HG03469 (cell line): ENCODE data around the gene LDLRAD3.

Experiments
- ATAC-seq: cut with Tn5 transposase; IDR thresholded peaks from one replicate; pipeline ENCODE4 v1.9.1; 2021; ENCODE audit warnings: mild to moderate bottlenecking, moderate library complexity, moderate number of reproducible peaks; ENCODE audit not compliant: unreplicated experiment

LDLRAD3 gene

GRCh38 chr11:36066891-36067290 lies 123.0 kb downstream of the LDLRAD3 start:
- no peak for ATAC-seq

- ATAC-seq, result no peak
These were observed 125.8 kb downstream of the LDLRAD3 start for GRCh38 chr11:36069576-36070212.

GRCh38 chr11:36070213-36070953 lies 126.5 kb downstream of the LDLRAD3 start:
- ATAC-seq, result no peak

GRCh38 chr11:36070954-36071330 lies 127.1 kb downstream of the LDLRAD3 start:
- no peak for ATAC-seq

DNA sequence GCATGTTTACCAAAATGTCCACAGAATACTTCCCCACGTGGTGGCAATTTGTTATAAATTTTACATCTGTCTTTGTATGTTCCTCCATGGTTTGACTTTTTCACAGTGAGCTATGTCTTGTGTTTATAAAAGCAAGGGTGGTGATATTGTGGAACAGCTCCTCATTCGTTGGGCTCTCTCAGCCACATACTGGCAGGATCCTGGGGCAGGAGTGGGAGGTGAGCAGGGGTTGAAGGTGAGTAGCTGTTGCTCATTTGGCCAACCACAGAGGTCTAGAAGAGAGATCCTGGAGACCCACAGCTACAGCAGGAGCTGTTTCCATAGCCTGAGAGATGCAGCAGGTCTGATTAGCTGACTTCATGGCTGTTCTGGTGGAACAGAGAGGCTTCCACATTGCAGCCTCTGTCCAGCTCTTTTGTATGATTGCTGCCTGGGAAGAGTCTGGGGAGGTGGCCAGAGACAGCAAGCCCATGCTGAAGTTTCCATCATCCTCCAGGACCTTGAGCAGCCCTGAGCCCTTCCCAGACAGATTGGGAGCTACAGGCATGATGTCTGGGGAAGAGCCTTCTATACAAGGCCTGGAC lies 128.1 kb downstream of the LDLRAD3 start:
- no peak for ATAC-seq

DNA sequence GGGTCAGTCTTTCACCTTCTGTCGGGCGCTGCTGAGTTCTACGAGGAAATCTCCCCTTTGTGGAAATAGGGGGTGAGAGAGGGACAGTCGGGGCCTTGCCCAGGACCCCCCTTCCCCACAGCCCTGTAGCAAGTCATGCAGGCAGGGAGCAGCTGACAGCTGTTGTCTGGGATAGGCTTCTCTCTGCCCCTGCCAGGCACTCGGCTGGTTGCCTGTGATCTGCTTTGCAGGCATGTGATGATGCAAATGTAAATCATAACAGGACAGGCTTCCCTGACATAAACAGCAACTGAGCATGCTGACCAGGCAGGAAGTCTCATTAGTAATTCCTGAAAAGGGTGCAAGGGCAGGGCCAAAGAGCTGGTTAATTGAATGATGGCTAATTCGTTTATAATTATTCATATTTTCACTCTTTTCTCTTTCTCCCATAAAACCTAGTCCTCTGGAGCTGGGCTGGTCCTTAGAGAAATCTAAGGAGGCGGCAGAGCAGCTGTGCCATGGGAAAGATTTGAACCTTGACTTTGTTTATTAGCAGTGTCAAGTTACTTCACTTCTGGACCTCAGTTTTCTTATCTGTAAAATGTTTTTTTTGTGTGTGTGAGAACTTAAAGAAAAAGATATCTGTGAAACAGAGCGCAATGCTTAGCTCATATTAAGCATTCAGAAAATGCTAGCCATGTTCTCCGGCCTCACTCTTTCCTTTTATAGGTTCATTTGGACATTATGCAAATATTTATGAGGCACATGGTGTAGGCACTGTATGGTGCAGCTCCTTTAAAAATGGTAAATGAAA lies 129.7 kb downstream of the LDLRAD3 start:
- no peak for ATAC-seq

GRCh38 chr11:36074941-36075431 lies 131.1 kb downstream of the LDLRAD3 start:
- no peak for ATAC-seq

GRCh38 chr11:36077368-36077767 lies 133.5 kb downstream of the LDLRAD3 start:
- no peak for ATAC-seq

GRCh38 chr11:36077886-36078685 lies 134.2 kb downstream of the LDLRAD3 start:
- no peak for ATAC-seq

GRCh38 chr11:36078686-36079055 lies 134.8 kb downstream of the LDLRAD3 start:
- no peak for ATAC-seq

GRCh38 chr11:36079878-36080675 lies 136.2 kb downstream of the LDLRAD3 start:
- no peak for ATAC-seq

DNA sequence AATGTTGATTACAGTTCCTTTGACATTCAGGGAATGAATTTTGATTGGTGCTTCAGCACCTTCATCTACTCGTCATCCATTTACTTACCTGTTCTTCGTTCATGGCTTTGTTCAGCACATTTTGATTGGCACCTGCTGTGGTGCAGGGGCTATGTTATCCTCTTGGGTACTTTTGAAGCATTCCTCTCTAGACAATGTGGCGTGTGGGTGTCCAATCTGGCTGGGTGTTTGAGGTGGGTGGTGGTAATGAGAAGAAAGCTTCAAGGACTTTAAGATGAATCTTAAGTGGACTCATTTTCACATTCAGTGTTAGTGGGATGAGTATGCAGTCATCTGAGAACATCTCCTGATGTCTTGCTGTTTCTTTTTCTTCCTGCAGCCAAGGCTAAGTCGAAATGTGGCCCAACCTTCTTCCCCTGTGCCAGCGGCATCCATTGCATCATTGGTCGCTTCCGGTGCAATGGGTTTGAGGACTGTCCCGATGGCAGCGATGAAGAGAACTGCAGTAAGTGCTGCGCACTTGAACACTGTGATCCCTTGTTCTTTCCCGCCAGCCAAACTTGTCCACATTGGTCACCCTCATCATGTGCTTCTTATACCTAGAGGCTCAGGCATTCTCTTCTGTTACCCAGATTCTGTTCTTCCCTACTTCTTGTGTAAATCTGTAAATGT lies 137.5 kb downstream of the LDLRAD3 start:
- no peak for ATAC-seq

DNA sequence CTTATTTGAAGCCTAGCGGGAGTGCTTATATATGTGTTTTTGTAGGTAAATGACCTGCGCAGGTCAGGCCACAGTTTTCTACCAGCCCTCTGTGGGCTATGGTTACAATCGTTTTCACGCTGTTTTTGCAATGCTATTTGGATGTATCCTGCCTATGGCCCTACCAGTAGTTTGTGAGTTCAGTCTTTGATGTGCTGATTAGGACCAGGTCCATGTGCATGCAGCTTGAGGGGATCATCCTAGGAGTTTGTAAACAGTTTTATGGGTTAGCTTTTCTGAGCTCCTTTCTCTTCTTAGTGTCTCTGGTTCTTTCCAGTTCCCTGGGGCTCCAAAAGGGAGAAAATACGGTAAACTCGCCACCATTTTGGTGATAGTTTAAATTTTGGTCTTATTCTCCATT lies 142.5 kb downstream of the LDLRAD3 start:
- no peak for ATAC-seq

DNA sequence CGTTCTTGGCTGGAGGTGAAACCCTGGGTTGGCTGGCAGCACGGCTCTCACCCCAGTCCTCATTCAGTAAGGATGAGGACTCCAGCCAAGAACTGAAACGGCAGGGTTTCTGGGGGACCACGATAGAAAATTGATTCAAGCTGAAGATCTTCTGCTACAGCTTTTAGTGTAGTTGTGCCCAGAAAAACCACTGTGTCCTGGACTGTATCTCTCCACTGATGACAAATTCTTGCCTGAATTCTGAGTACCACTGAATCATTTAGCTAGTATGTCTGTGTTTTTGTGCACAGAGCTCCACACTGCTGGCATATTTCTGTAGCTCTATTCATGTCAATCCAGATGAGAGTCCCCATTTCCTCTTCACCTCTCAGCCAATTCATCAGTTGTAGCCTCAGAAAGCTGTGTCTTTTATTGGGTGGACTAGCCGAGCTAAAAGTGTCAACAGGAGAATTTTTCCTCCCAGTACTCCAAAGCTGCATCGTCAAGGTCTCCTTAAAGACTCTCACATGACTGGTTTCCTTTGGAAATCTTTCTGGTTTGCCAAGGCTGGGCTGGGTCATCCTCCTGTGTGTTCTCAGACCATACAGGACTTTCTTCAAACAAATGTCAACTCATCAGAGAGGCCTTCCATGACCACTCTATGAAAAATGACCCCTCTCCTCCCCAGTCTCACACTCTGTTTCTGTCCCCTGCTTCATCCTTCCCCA lies 144.6 kb downstream of the LDLRAD3 start:
- ATAC-seq, result no peak

DNA sequence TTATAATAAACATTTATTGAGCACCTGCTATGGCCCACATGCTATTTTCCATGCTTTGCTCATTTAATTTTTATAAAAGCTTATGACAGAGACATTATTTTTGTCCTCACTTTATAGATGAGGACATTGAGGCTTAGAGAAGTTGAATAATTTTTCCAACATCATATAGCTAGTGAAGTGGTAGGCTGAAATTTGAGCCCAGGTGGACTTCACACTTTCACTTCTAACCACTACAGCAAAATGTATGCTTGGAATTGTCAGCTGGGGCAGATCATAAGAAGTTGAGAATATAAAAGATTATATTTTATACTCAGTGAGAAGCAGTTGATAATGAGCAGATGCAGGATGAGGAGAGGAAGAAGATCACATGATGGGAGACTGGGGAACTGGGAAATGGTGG lies 146.1 kb downstream of the LDLRAD3 start:
- ATAC-seq, result no peak

DNA sequence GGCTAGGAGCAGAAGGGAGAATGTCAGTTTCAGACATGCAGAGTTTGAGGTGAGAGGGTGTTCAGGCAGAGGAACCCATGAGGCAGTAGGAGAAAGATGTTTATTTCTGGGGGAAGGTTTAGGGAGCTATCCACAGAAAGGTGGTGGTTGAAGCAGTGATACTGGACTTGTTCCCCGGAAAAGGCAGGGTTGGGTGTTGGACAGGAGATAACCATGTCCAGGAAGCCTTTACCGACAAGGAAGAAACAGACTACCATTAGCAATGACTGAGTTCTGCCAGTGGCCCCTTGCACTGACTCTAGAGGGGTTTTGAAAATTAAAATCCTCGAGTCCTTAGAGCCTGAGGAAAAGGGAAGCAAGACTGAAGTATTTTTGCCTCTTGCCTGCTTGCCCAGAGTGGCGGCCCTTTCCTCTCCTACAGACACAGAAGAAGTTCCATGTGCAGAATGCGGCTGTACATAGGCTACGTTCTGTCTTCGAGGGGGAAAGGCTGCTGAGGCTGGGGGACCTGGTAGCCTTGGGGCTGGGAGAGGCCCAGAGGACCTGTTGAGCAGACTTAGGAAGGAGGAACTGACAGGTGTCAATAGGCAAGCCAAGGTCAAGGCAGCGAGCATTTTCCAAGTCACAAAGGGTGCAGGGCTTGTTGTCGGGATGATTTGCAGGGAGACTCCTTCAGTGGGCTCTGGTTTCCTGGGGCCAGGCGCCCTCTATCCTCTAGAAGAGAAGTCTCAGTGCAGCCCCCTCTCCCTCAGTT lies 146.7 kb downstream of the LDLRAD3 start:
- no peak for ATAC-seq

- no peak for ATAC-seq
These were observed 147.5 kb downstream of the LDLRAD3 start for GRCh38 chr11:36091256-36091811.
